Progenitor cell of endocrine pancreas (in vitro differentiated cells): Measurements from ENCODE around the gene OR2M4. TPM values are rescaled to one million over a fixed set of nuclear protein-coding genes. Genes with fewer than 3 reads are reported as not detected.
A peak's percentile ranks its signal among the peaks of the same experiment; 100 is the strongest.
"Not testable (repeated sequence)": the region's sequence is repeated elsewhere in the genome, so short reads cannot be mapped to it uniquely, and the experiment has no call there.

ENCODE experiments used
- DNase-seq: peaks from one replicate; pipeline ENCODE4 v3.0.0; 2021; ENCODE audit warnings: low spot score; ENCODE audit not compliant: unreplicated experiment
- H3K27ac Mint-ChIP-seq: 2 replicates; pipeline ENCODE4 v1.8.0; 2021; ENCODE audit warnings: mild to moderate bottlenecking, moderate library complexity, mixed read lengths
- H3K27me3 Mint-ChIP-seq: 2 replicates; pipeline ENCODE4 v1.8.0; 2021; ENCODE audit warnings: mixed read lengths
- H3K36me3 Mint-ChIP-seq: 2 replicates; pipeline ENCODE4 v1.8.0; 2022; ENCODE audit warnings: mixed read lengths; ENCODE audit not compliant: insufficient read depth
- H3K4me1 Mint-ChIP-seq: 2 replicates; pipeline ENCODE4 v1.8.0; 2021; ENCODE audit warnings: low read depth, mixed read lengths
- H3K4me3 Mint-ChIP-seq: 2 replicates; pipeline ENCODE4 v1.8.0; 2021; ENCODE audit warnings: low read depth, mild to moderate bottlenecking, moderate library complexity, mixed read lengths
- H3K9me3 Mint-ChIP-seq: 2 replicates; pipeline ENCODE4 v1.8.0; 2021; ENCODE audit warnings: low read depth, mixed read lengths
- CTCF ChIP-seq: fragments of 200-600 bp; sonication (generic); IDR thresholded peaks from one replicate; pipeline ENCODE4 v1.5.0; 2021; ENCODE audit warnings: antibody characterized with exemption, mild to moderate bottlenecking; ENCODE audit not compliant: unreplicated experiment
- total RNA-seq: library from RNA; stranded (reverse); gene quantifications from 2 replicates; pipeline ENCODE4 v1.2.1, GENCODE V29; 2021

Gene OR2M4
- total RNA-seq, 1 donor from 2014 or later = not detected

- no peak for DNase-seq
- Mint-ChIP-seq H3K4me3 (no peak overlapping the region), H3K4me1 (no peaks in the 10 kb centered on the region), H3K9me3 (peaks cover 60% of the 10 kb centered on the region), H3K27me3 (no peaks in the 10 kb centered on the region), H3K27ac (no peak overlapping the region), H3K36me3 (no peaks in the 10 kb centered on the region)
- peak; percentile 27 for TF ChIP-seq CTCF
These were observed 12.0 kb downstream of the OR2M4 start for GRCh38 chr1:248243204-248243603.

GRCh38 chr1:248259309-248259708 is 28.1 kb downstream of the OR2M4 start:
- H3K4me1 Mint-ChIP-seq, DNase-seq, H3K4me3 Mint-ChIP-seq, H3K27me3 Mint-ChIP-seq, H3K36me3 Mint-ChIP-seq, H3K27ac Mint-ChIP-seq: not testable (repeated sequence)
- H3K9me3 Mint-ChIP-seq = peaks cover 51% of the 10 kb centered on the region

- no peak overlapping the region for H3K27ac Mint-ChIP-seq
- H3K27me3 Mint-ChIP-seq = no peaks in the 10 kb centered on the region
- H3K36me3 Mint-ChIP-seq = no peaks in the 10 kb centered on the region
- H3K9me3 Mint-ChIP-seq = peaks cover 49% of the 10 kb centered on the region
- TF ChIP-seq CTCF = no peak
- no peaks in the 10 kb centered on the region for H3K4me1 Mint-ChIP-seq
- DNase-seq = no peak
- H3K4me3 Mint-ChIP-seq = no peak overlapping the region
These were observed 37.0 kb downstream of the OR2M4 start for GRCh38 chr1:248268178-248268577.

- not testable (repeated sequence) for H3K27ac Mint-ChIP-seq, H3K4me3 Mint-ChIP-seq, H3K27me3 Mint-ChIP-seq, DNase-seq, H3K36me3 Mint-ChIP-seq, H3K4me1 Mint-ChIP-seq
- peaks cover 35% of the 10 kb centered on the region for H3K9me3 Mint-ChIP-seq
These were observed 42.0 kb downstream of the OR2M4 start for GRCh38 chr1:248273225-248273624.

- Mint-ChIP-seq H3K4me3 (no peak within 1 kb of the TSS), H3K27ac (no peak within 1 kb of the TSS), H3K36me3 (peaks cover 2% of the 10 kb centered on the region), H3K27me3 (no peaks in the 10 kb centered on the region), H3K9me3 (peaks cover 62% of the 10 kb centered on the region), H3K4me1 (no peaks in the 10 kb centered on the region)
- no peak for TF ChIP-seq CTCF
- no peak for DNase-seq
These were observed 46.7 kb downstream of the OR2M4 start, which contains the start of gene OR2T33 for GRCh38 chr1:248277876-248278275. OR2T33 (minus strand) TSS chr1:248277976; CDS start chr1:248273814, 4,162 bp downstream.

GRCh38 chr1:248288391-248288790 is 57.2 kb downstream of the OR2M4 start:
- no peak for TF ChIP-seq CTCF
- Mint-ChIP-seq H3K36me3 (no peaks in the 10 kb centered on the region), H3K9me3 (peaks cover 40% of the 10 kb centered on the region), H3K27ac (no peak overlapping the region), H3K4me1 (no peaks in the 10 kb centered on the region), H3K27me3 (no peaks in the 10 kb centered on the region), H3K4me3 (no peak overlapping the region)
- DNase-seq = no peak

Other genes with a start within 250 kb of the OR2M4 start
- gene OR2L5, start 217.8 kb upstream of the OR2M4 start, total RNA-seq = not detected in 2 replicates
- 0.14 and 0.22 TPM in 2 replicates for gene OR2L2, start 201.3 kb upstream of the OR2M4 start, total RNA-seq
- gene OR2L3, start 184.6 kb upstream of the OR2M4 start, total RNA-seq = not detected in 2 replicates
- gene OR2L13, start 136.2 kb upstream of the OR2M4 start, total RNA-seq = not detected in 2 replicates
- gene OR2M5, start 86.3 kb upstream of the OR2M4 start, total RNA-seq = not detected in 2 replicates
- gene OR2M2, start 56.6 kb upstream of the OR2M4 start, total RNA-seq = not detected in 2 replicates
- gene OR2M3, start 34.2 kb upstream of the OR2M4 start, total RNA-seq = not detected in 2 replicates
- gene OR2T33, start 46.6 kb downstream of the OR2M4 start, total RNA-seq = not detected in 2 replicates
- not detected in 2 replicates for gene OR2T12, start 72.0 kb downstream of the OR2M4 start, total RNA-seq
- gene OR2M7, start 93.2 kb downstream of the OR2M4 start, total RNA-seq = not detected in 2 replicates
- not detected in 2 replicates for gene OR14C36, start 117.4 kb downstream of the OR2M4 start, total RNA-seq
- gene OR2T4, start 130.2 kb downstream of the OR2M4 start, total RNA-seq = not detected in 2 replicates
- not detected in 2 replicates for gene OR2T6, start 144.3 kb downstream of the OR2M4 start, total RNA-seq
- not detected in 2 replicates for gene OR2T1, start 171.6 kb downstream of the OR2M4 start, total RNA-seq
- gene OR2T2, start 214.2 kb downstream of the OR2M4 start, total RNA-seq = not detected in 2 replicates
- not detected in 2 replicates for gene OR2T3, start 241.9 kb downstream of the OR2M4 start, total RNA-seq